Right atrium auricular region (tissue), 2 donors: ENCODE measurements around the gene DUOXA1. TPM values are rescaled to one million over a fixed set of nuclear protein-coding genes. Genes with fewer than 3 reads are reported as not detected.
"Not testable (repeated sequence)": the region's sequence is repeated elsewhere in the genome, so short reads cannot be mapped to it uniquely, and the experiment has no call there.

Experiments
- DNase-seq: peaks from one replicate; pipeline ENCODE4 v3.0.0-alpha.2; 2019; ENCODE audit warnings: low spot score
- H3K27ac ChIP-seq, 2 donors: fragments of 200-600 bp; sonication (generic); 1 replicate in 1 of 2; 2 replicates in 1 of 2; pipeline ENCODE4 v1.5.1; 2016 to 2019
- H3K27me3 ChIP-seq, 2 donors: fragments of 200-600 bp; sonication (generic); one replicate each; pipeline versions ENCODE4 v1.5.1 to v1.6.0; 2017 to 2019
- H3K36me3 ChIP-seq: fragments of 200-600 bp; sonication (generic); one replicate; pipeline ENCODE4 v1.5.1; 2016
- H3K4me1 ChIP-seq, 2 donors: fragments of 200-600 bp; sonication (generic); one replicate each; pipeline versions ENCODE4 v1.5.1 to v1.6.0; 2017 to 2019
- H3K4me3 ChIP-seq, 2 donors: fragments of 200-600 bp; sonication (generic); 1 replicate in 1 of 2; 2 replicates in 1 of 2; pipeline ENCODE4 v1.5.1; 2017 to 2019; ENCODE audit warnings: mild to moderate bottlenecking in 1 of 2, moderate library complexity in 1 of 2
- H3K9me3 ChIP-seq, 2 donors: fragments of 200-600 bp; sonication (generic); one replicate each; pipeline ENCODE4 v1.5.1; 2019
- total RNA-seq, 2 donors: library from RNA; depleted of rRNA; stranded (reverse); fragments of >200 nt; gene quantifications; one replicate each; pipeline ENCODE4 v1.1.0, GENCODE V29; 2016
- TF ChIP-seq, protein P1 (sequence below), 2 donors: fragments of 200-600 bp; sonication (generic); IDR thresholded peaks; one replicate each; pipeline ENCODE4 v1.5.1; 2019; ENCODE audit warnings: antibody characterized with exemption in 2 of 2

DUOXA1 gene
- total RNA-seq, 2 donors from 2014 or later = 0.41 to 2.7 TPM

GRCh38 chr15:45138814-45139765 lies 9.4 kb upstream of the DUOXA1 start:
- H3K36me3 ChIP-seq = no peaks in the 10 kb centered on the region
- H3K27ac ChIP-seq = no peak overlapping the region
- peaks cover 0 to 7% of the 10 kb centered on the region in 2 donors for H3K4me1 ChIP-seq
- no peak for DNase-seq
- peaks cover 0 to 5% of the 10 kb centered on the region in 2 donors for H3K27me3 ChIP-seq
- no peak overlapping the region for H3K4me3 ChIP-seq
- no peaks in the 10 kb centered on the region for H3K9me3 ChIP-seq
- TF ChIP-seq, protein P1, sequence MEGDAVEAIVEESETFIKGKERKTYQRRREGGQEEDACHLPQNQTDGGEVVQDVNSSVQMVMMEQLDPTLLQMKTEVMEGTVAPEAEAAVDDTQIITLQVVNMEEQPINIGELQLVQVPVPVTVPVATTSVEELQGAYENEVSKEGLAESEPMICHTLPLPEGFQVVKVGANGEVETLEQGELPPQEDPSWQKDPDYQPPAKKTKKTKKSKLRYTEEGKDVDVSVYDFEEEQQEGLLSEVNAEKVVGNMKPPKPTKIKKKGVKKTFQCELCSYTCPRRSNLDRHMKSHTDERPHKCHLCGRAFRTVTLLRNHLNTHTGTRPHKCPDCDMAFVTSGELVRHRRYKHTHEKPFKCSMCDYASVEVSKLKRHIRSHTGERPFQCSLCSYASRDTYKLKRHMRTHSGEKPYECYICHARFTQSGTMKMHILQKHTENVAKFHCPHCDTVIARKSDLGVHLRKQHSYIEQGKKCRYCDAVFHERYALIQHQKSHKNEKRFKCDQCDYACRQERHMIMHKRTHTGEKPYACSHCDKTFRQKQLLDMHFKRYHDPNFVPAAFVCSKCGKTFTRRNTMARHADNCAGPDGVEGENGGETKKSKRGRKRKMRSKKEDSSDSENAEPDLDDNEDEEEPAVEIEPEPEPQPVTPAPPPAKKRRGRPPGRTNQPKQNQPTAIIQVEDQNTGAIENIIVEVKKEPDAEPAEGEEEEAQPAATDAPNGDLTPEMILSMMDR (IDR thresholded peaks at IDR 0.05) = no peak

GRCh38 chr15:45137703-45138102 lies 8.0 kb upstream of the DUOXA1 start:
- peaks cover 0 to 7% of the 10 kb centered on the region in 2 donors for H3K4me1 ChIP-seq
- no peak overlapping the region for H3K27ac ChIP-seq
- no peak for DNase-seq
- H3K9me3 ChIP-seq = no peaks in the 10 kb centered on the region
- H3K4me3 ChIP-seq = no peak overlapping the region
- H3K27me3 ChIP-seq = peaks cover 0 to 5% of the 10 kb centered on the region in 2 donors
- TF ChIP-seq, protein P1 (IDR thresholded peaks at IDR 0.05) = no peak
- H3K36me3 ChIP-seq = no peaks in the 10 kb centered on the region

DNA sequence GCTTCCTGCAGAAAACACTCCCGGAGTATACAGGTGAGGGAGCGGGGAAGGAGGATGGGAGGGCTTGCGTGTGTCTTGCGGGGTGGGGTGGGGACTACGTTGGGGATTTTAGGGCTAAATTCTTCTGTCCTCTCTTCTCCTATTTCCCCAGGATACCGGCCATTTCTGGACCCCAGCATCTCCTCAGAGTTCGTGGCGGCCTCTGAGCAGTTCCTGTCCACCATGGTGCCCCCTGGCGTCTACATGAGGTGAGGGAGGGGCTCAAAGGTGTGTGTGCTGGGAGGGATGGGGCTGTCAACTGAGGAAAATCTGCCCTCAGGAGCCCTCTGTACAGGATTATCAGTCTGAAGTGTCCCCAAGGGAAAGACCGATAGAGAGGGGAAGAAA lies 6.7 kb upstream of the DUOXA1 start:
- TF ChIP-seq, protein P1 (IDR thresholded peaks at IDR 0.05) = no peak
- Histone ChIP-seq H3K9me3 (no peaks in the 10 kb centered on the region), H3K4me1 (peaks cover 0 to 7% of the 10 kb centered on the region in 2 donors), H3K36me3 (no peaks in the 10 kb centered on the region), H3K27me3 (peaks cover 0 to 5% of the 10 kb centered on the region in 2 donors), H3K4me3 (no peak overlapping the region), H3K27ac (no peak overlapping the region)
- no peak for DNase-seq

DNA sequence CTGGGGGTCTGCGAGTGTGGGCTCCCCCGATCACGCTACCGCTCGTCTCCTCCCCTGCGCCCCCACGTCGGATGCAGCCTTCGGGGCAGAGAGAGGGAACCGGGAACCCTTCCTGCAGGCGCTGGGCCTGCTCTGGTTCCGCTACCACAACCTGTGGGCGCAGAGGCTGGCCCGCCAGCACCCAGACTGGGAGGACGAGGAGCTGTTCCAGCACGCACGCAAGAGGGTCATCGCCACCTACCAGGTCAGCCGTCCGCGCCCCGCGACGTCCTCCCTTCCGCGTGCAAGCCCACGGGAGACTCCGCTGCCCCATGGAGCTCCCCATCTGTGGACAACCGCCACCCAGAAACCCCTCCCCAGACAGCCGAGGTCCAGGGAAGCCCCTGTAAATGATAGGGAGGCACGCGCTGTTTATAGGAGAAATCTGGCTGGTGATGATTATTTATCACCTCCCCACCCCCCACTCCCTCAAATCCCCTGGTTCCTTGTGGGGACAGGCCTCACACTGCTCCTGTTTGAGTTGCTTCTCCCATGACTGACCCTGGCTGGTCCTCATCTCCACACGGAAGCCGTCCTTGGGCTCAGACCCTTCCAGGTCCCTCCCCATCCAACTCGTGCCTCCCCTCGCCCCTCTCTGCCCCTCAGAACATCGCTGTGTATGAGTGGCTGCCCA lies 6.2 kb upstream of the DUOXA1 start:
- not testable (repeated sequence) for H3K36me3 ChIP-seq, DNase-seq, H3K27ac ChIP-seq, H3K9me3 ChIP-seq, H3K27me3 ChIP-seq, H3K4me1 ChIP-seq
- H3K4me3 ChIP-seq = peak overlapping the region in 1 of 2 donors; percentile 17

DNA sequence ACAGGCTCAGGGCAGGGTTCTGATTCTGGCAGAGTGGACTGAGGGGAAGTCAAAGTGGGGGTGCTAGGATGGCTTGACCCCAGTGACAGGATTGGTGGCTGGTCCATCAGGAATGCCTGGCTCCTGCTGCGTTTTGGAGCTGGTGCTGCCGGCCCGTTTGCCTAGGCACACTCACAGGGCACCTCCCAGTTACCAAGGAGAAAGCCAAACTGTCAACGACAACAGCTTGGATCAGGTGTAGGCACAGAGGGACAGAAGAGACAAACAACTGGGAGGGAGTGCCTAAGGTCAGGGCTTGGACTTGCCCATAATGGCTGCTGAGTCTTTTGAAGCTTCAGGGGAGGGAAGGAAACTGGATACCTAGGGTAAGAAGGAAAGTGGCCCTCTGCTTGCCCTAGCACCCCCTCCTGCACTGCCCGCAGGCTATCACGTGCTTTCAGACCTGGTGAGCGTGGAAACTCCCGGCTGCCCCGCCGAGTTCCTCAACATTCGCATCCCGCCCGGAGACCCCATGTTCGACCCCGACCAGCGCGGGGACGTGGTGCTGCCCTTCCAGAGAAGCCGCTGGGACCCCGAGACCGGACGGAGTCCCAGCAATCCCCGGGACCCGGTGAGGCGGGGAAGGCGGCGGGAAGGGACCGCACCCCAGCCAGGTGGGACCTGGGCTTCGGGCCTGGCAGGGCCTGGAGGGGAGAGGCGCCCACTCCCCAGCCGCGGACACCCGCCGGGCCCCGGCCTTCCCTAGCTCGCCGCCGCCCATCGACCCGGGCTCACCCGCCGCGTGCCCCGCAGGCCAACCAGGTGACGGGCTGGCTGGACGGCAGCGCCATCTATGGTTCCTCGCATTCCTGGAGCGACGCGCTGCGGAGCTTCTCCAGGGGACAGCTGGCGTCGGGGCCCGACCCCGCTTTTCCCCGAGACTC lies 5.3 kb upstream of the DUOXA1 start:
- Histone ChIP-seq H3K36me3 (no peaks in the 10 kb centered on the region), H3K9me3 (no peaks in the 10 kb centered on the region), H3K27me3 (peaks cover 0 to 7% of the 10 kb centered on the region in 2 donors), H3K4me3 (peak overlapping the region in 1 of 2 donors; percentile 17), H3K27ac (no peak overlapping the region), H3K4me1 (peaks cover 0 to 9% of the 10 kb centered on the region in 2 donors)
- DNase-seq = no peak
- TF ChIP-seq, protein P1 (IDR thresholded peaks at IDR 0.05) = peak in 1 of 2 donors; percentile 46
